Osteocyte (in vitro differentiated cells): Measurements from ENCODE around the gene TNFAIP2. TPM values are rescaled to one million over a fixed set of nuclear protein-coding genes. Genes with fewer than 3 reads are reported as not detected.

ENCODE experiments used
- DNase-seq: peaks from one replicate; pipeline ENCODE4 v3.0.0; 2021; ENCODE audit warnings: mixed read lengths; ENCODE audit not compliant: unreplicated experiment; ENCODE audit errors: extremely low spot score
- H3K27ac Mint-ChIP-seq: one replicate; pipeline ENCODE4 v1.8.0; 2021; ENCODE audit warnings: mild to moderate bottlenecking, mixed read lengths; ENCODE audit not compliant: unreplicated experiment
- H3K27me3 Mint-ChIP-seq: one replicate; pipeline ENCODE4 v1.8.0; 2021; ENCODE audit warnings: mixed read lengths; ENCODE audit not compliant: unreplicated experiment
- H3K36me3 Mint-ChIP-seq: one replicate; pipeline ENCODE4 v1.8.0; 2021; ENCODE audit warnings: mixed read lengths; ENCODE audit not compliant: unreplicated experiment
- H3K4me1 Mint-ChIP-seq: one replicate; pipeline ENCODE4 v1.8.0; 2021; ENCODE audit warnings: mixed read lengths; ENCODE audit not compliant: unreplicated experiment
- H3K4me3 Mint-ChIP-seq: one replicate; pipeline ENCODE4 v1.8.0; 2021; ENCODE audit warnings: mild to moderate bottlenecking, moderate library complexity, mixed read lengths; ENCODE audit not compliant: unreplicated experiment
- H3K9me3 Mint-ChIP-seq: one replicate; pipeline ENCODE4 v1.8.0; 2021; ENCODE audit warnings: mixed read lengths; ENCODE audit not compliant: unreplicated experiment
- total RNA-seq: library from RNA; stranded (reverse); gene quantifications from 2 replicates; pipeline ENCODE4 v1.2.1, GENCODE V29; 2021
- TF ChIP-seq, protein P1 (sequence below): fragments of 200-600 bp; sonication (generic); IDR thresholded peaks from 2 replicates; pipeline ENCODE4 v1.5.0; 2021; ENCODE audit warnings: antibody characterized with exemption, mild to moderate bottlenecking, moderate library complexity

The TNFAIP2 gene
- total RNA-seq, 1 donor from 2014 or later, result 1.3 TPM

DNA sequence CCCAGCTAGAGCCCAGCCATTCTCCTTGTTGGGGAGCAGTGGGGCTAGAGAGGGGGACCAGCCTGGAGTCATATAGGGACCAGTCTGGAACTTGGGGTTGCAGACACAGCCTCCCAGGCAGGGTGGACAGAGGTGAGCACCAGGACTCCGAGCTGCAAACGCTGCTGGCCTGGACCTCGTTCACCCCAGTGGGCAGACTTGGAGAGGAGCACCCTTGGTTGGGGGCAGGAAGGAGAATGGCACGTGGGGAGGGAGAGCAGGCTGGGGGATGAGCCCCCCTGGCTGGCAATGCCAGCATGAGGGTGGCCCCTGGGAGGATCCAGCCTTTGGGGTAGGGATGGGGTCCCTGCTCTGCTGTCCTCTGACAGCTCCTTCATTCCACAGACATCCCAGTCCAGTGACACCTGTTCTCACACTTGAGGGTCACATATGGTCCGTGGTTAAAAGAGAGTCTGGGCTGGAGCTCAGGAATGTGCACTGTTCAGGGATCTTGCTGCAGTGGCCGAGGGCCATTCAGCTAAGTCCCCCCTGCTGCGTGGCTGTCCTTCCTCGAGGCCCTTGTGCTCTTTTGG is 36.4 kb upstream of the TNFAIP2 start:
- TF ChIP-seq, protein P1, sequence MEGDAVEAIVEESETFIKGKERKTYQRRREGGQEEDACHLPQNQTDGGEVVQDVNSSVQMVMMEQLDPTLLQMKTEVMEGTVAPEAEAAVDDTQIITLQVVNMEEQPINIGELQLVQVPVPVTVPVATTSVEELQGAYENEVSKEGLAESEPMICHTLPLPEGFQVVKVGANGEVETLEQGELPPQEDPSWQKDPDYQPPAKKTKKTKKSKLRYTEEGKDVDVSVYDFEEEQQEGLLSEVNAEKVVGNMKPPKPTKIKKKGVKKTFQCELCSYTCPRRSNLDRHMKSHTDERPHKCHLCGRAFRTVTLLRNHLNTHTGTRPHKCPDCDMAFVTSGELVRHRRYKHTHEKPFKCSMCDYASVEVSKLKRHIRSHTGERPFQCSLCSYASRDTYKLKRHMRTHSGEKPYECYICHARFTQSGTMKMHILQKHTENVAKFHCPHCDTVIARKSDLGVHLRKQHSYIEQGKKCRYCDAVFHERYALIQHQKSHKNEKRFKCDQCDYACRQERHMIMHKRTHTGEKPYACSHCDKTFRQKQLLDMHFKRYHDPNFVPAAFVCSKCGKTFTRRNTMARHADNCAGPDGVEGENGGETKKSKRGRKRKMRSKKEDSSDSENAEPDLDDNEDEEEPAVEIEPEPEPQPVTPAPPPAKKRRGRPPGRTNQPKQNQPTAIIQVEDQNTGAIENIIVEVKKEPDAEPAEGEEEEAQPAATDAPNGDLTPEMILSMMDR, result no peak
- Mint-ChIP-seq H3K27ac (no peak overlapping the region), H3K9me3 (no peaks in the 10 kb centered on the region), H3K27me3 (peaks cover 12% of the 10 kb centered on the region), H3K4me1 (peaks cover 3% of the 10 kb centered on the region), H3K36me3 (no peaks in the 10 kb centered on the region), H3K4me3 (no peak overlapping the region)
- DNase-seq, result no peak

DNA sequence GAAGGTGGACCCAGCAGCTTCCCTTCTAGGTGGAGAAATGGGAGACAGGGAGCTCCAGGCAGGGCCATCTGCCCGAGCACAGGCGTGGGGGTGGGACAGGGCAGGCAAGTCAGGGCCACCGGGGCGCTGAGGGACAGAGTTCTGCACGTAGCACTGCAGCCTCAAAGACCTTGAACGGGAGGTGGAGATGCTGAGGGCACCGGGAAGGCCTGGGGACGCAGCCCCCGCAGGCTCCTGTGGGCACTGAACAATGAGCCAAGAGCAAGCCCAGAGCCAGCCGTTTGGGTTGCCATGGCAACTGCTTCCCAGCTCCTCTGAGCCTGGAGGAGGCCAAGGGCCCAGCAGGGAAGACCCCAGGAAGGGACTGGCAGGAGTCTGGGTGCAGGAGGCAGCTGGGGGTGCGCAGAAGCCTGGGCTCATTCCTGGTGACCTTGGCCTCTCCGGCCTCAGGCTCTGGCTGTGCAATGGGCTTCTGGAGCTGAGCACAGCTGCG is 35.9 kb upstream of the TNFAIP2 start:
- peaks cover 12% of the 10 kb centered on the region for H3K27me3 Mint-ChIP-seq
- no peaks in the 10 kb centered on the region for H3K9me3 Mint-ChIP-seq
- no peak overlapping the region for H3K4me3 Mint-ChIP-seq
- no peak for DNase-seq
- peaks cover 3% of the 10 kb centered on the region for H3K4me1 Mint-ChIP-seq
- H3K36me3 Mint-ChIP-seq, result no peaks in the 10 kb centered on the region
- TF ChIP-seq, protein P1, result no peak
- no peak overlapping the region for H3K27ac Mint-ChIP-seq

DNA sequence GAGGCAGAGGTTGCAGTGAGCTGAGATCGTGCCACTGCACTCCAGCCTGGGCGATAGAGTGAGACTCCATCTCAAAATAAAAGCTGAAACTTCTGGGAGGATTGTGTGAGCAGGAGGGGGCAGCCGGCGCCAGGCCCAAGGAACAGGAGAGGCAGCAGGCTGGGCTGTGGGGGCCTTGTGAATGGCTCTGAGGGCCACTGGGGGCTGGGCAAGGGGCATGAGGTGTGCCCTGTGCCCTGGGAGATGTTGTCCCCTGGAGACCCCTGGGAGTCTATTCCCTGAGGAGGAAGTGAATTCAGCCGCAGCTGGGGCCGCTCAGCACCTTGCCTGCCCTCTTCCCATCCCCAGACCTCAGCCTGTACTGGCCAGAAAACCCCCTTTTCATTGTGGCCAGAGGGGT is 34.3 kb upstream of the TNFAIP2 start:
- H3K27me3 Mint-ChIP-seq, result peaks cover 10% of the 10 kb centered on the region

GRCh38 chr14:103089386-103090335 is 33.6 kb upstream of the TNFAIP2 start:
- TF ChIP-seq, protein P1, result no peak
- no peaks in the 10 kb centered on the region for H3K36me3 Mint-ChIP-seq
- DNase-seq, result no peak

More for the DNA sequence above, 34.3 kb upstream of the TNFAIP2 start:
- no peak for DNase-seq
- Mint-ChIP-seq H3K27ac (no peak overlapping the region), H3K9me3 (no peaks in the 10 kb centered on the region), H3K36me3 (no peaks in the 10 kb centered on the region), H3K4me3 (no peak overlapping the region), H3K4me1 (peaks cover 3% of the 10 kb centered on the region)
- TF ChIP-seq, protein P1, result no peak

GRCh38 chr14:103090481-103091020 is 32.7 kb upstream of the TNFAIP2 start:
- Mint-ChIP-seq H3K27ac (no peak overlapping the region), H3K4me1 (peaks cover 4% of the 10 kb centered on the region), H3K4me3 (no peak overlapping the region), H3K27me3 (peaks cover 3% of the 10 kb centered on the region), H3K9me3 (no peaks in the 10 kb centered on the region), H3K36me3 (no peaks in the 10 kb centered on the region)
- TF ChIP-seq, protein P1, result no peak
- no peak for DNase-seq

More at GRCh38 chr14:103089386-103090335, 33.6 kb upstream of the TNFAIP2 start:
- Mint-ChIP-seq H3K27me3 (peaks cover 8% of the 10 kb centered on the region), H3K27ac (no peak overlapping the region), H3K9me3 (no peaks in the 10 kb centered on the region), H3K4me1 (peaks cover 2% of the 10 kb centered on the region), H3K4me3 (no peak overlapping the region)
